Right ventricle myocardium inferior (tissue), 1 donor: ENCODE data around the gene KBTBD3. TPM values are rescaled to one million over a fixed set of nuclear protein-coding genes. Genes with fewer than 3 reads are reported as not detected.
"Not testable (repeated sequence)": the region's sequence is repeated elsewhere in the genome, so short reads cannot be mapped to it uniquely, and the experiment has no call there.

Experiments
- ATAC-seq: fragments of 200-7000 bp; cut with Tn5 transposase; one replicate; pipeline ENCODE4 v1.9.1; 2020; ENCODE audit warnings: mild to moderate bottlenecking, moderate library complexity
- DNase-seq: peaks from one replicate; pipeline ENCODE4 v3.0.0; 2021; ENCODE audit errors: missing footprints
- intact Hi-C: fragments of 100-400 bp; cut with DNase I; formaldehyde crosslinking; loops from one replicate; pipeline ENCODE4 v1.11.0; 2022
- total RNA-seq: library from RNA; stranded (reverse); fragmentation: NEBNext Ultra II Directional; extraction: Animal tissue kit (Norgen Biotek cat#: 25700); gene quantifications from one replicate; pipeline ENCODE4 v1.2.1, GENCODE V29; 2021
- donor health status: DM: no; HTN: yes; CAD: no; lungs with severe emphysema.

The KBTBD3 gene
- total RNA-seq, 1 donor from 2014 or later = 12.1 TPM

DNA sequence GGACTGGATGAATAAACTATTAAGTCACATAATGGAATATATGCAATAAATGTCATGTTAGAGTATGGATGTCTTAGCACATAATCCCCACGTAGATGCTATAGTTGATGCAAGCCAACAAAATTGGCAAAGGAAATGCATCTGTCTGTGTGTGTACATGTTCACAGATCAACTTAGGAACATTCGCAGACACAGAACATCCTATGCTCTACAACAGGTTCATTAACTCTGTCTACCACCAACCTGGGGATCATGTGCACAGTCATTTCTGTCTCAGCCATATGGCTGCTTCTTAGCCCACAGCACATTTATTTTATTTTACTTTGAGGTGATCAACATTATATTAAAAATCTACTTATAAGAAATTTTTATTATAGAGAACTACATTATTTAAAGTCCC, 60.1 kb downstream of the KBTBD3 start:
- DNase-seq = no peak
- intact Hi-C loops = no loop called here
- ATAC-seq = no peak

DNA sequence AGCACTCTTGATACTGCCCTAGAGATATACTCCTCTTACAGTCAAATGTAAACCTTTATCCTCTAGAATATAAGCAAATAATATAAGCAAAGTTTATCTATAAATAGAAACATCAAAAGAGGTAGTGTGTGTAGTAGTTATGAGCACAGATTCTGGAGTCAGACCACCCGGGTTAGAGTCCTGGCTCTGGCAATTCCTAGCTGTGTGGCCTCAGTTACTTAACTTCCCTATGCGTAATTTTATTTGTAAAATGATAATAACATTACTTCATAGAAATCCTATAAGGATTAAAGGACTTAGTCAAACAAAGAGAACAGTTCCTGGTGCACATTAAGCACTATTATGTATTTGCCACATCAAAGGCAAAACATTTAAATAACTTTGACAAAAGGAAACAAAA, 62.1 kb downstream of the KBTBD3 start:
- intact Hi-C loops = no loop called here
- ATAC-seq (no peak), DNase-seq (no peak)

DNA sequence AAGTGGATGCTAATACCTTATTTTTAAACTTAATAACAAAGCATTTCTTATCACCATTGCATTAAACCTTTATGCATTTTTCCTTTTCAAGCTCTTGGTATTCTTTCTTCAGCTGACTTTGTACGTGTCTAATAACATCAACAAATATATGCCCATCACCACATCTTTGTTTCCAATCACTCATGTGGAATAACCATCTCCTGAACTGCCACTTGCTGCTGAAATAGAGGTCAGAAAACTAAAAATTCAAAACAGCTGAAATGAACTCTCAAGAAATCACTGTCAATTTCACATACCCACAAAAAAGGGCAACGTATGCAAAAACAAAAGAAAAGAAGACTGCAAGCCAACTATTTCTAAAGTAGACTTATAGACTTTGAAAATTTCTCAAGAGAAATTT, 62.5 kb downstream of the KBTBD3 start:
- ATAC-seq (no peak), DNase-seq (no peak)
- intact Hi-C loops = no loop called here

DNA sequence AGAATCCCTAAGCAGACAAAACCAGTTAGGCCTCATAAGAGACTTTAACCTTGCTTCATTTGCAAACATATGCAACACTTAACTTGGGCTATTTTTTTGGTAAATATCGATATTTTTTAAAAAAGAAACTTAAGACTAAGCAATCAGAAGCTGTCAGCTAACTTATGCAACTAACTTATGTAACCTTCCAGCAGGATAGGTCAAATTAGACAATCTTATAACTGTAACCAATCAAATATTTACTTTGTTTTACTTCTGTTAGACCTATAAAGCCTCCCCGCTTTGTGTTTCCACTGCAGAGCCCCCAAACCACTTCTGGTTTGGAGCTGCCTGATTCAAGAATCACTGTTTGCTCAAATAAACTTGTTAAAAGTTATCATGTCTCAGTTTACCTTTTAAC, 63.1 kb downstream of the KBTBD3 start:
- ATAC-seq (no peak), DNase-seq (no peak)
- intact Hi-C loops = no loop called here

DNA sequence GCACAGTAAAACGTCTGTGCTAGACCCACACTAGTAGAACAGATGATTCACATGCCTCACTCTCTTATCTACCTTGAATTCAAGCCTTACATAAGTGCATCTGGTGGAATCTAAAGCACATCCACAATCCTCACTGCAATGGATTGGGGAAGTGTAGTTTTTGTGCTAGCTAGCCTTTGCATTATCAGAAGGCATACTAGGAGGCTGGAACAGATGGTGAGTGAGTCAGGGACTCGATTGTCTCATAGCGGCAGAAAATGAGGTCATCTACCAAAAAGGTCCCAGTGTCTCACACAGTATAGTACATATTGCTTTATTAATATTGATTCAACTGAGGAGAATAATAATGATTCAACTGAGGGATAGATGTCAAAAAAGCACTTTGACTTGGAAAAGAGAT, 64.4 kb downstream of the KBTBD3 start:
- intact Hi-C loops = no loop called here
- ATAC-seq = peak; percentile 59
- DNase-seq = no peak

DNA sequence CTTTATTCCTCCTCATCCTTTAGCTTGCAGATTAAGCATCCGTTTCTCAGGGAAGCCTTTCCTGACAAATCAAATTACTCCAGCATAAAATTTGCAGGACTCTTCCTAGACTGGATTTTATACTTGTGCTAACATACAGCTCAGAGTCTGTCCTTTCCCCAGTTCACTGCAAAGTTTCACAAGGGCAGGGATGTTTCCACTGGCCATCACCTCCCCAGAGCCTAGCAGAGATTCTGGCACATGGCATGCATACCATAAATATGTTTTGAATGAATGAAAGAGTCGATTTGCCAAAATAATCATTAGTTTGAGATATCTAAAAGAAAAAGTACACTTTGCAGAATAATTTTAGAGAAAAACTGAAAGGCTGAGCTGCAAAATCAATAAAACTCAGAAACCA, 65.7 kb downstream of the KBTBD3 start:
- no peak for ATAC-seq
- DNase-seq = no peak
- intact Hi-C loops = no loop called here

DNA sequence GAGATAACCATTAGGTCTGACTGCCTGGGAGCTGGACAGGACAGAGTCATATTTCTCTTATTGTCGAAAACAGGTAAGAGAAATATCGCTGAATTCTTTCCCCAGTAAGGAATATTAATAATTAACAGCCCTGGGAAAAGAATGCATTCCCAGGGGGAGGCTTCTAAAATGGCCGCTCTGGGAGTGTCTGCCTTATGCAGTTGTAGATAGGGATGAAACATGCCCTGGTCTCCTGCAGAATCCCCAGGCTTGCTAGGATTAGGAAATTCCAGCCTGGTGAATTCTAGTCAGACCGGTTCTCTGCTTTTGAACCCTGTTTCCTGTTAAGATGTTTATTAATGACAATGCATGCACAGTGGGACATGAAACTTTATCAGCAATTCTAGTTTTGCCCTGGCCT, 74.1 kb downstream of the KBTBD3 start:
- ATAC-seq, DNase-seq, intact Hi-C loops: not testable (repeated sequence)

DNA sequence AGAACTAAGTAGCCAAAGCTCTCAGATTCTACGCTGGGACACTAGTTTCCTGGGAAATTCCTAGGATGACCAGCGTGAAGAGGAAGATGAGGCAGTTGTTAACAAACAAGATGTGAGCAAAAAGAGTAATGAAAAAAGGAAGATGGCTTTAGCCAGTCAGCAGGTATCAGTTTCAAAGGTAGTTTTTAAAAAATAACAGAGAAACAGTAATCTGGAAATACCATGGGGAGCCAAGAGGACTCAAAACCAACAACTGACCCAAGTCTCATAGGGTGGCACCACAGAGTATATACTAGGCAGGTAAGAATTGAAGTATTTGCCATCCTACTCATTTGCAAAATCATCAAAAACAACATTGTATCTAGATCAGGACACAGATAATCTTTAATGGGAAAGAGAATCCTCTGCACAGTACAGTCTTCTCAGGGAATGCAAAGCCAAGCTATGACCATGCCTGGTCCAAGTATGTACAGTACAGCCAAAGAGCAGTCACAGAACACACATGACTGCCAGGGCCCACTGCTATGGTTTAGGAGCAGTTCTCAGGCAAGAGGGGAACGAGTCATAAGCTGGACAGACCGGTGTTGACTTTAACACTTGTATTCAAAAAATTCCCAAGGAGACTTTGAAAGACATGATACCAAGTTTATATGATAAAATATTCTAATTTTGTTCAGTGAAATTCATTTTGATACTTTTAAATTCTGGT, 75.7 kb downstream of the KBTBD3 start:
- intact Hi-C loops = no loop called here
- DNase-seq (no peak), ATAC-seq (no peak)

Other genes starting within 250 kb of the KBTBD3 start
- gene MSANTD4, start 55.1 kb downstream of the KBTBD3 start, total RNA-seq = 19.2 TPM
- 35.0 TPM for gene AASDHPPT, start 315 bp upstream of the KBTBD3 start, total RNA-seq